GM06990 (cell line): ENCODE measurements around the gene LRRC57.

ENCODE experiments used
- DNase-seq: peaks from one replicate; pipeline ENCODE4 v3.0.0-alpha.2; 2011; ENCODE audit not compliant: insufficient read length; ENCODE audit errors: extremely low read depth
- H3K27me3 ChIP-seq: replicated peaks from 2 replicates; pipeline ENCODE4 v1.6.0; 2011; ENCODE audit warnings: low read length; ENCODE audit not compliant: control insufficient read depth, insufficient read depth
- H3K36me3 ChIP-seq: 2 replicates; pipeline ENCODE4 v1.5.1; 2011; ENCODE audit warnings: low read length; ENCODE audit not compliant: control insufficient read depth, insufficient read depth
- H3K4me3 ChIP-seq: replicated peaks from 2 replicates; pipeline ENCODE4 v1.5.1; 2011; ENCODE audit warnings: low read depth, mild to moderate bottlenecking, control low read depth, low read length
- CTCF ChIP-seq: IDR thresholded peaks from 2 replicates; pipeline ENCODE4 v1.5.1; 2011; ENCODE audit warnings: low read length, control low read depth, mild to moderate bottlenecking, inconsistent platforms; ENCODE audit not compliant: insufficient read depth, poor library complexity, severe bottlenecking

The LRRC57 gene

GRCh38 chr15:42548249-42549031 lies at the start of gene LRRC57, which contains the start of gene HAUS2:
Gene LRRC57 (minus strand): TSS chr15:42548793. CDS start chr15:42548434, 359 bp downstream.
Gene HAUS2 (plus strand): TSS chr15:42548838. CDS start chr15:42548873, 35 bp downstream.
- Histone ChIP-seq H3K36me3 (peaks cover 1% of the 10 kb centered on the region), H3K27me3 (no peaks in the 10 kb centered on the region), H3K4me3 (peak within 1 kb of the TSS; percentile 95)
- peak; percentile 91 for DNase-seq
- no peak for TF ChIP-seq CTCF

- H3K27me3 ChIP-seq = no peaks in the 10 kb centered on the region
- no peak for TF ChIP-seq CTCF
- DNase-seq = no peak
- H3K4me3 ChIP-seq = no peak overlapping the region
- no peaks in the 10 kb centered on the region; the same call in 1 of the 2 replicates for H3K36me3 ChIP-seq
Measured at GRCh38 chr15:42595626-42596240, 47.1 kb upstream of the LRRC57 start.

- H3K27me3 ChIP-seq = no peaks in the 10 kb centered on the region
- TF ChIP-seq CTCF = no peak
- no peak overlapping the region for H3K4me3 ChIP-seq
- H3K36me3 ChIP-seq = peaks cover 1% of the 10 kb centered on the region; the same call in 1 of the 2 replicates
- DNase-seq = no peak
Measured at GRCh38 chr15:42594095-42594494, 45.5 kb upstream of the LRRC57 start.

- DNase-seq = no peak
- no peaks in the 10 kb centered on the region for H3K27me3 ChIP-seq
- no peak for TF ChIP-seq CTCF
- H3K36me3 ChIP-seq = peaks cover 1% of the 10 kb centered on the region; the same call in 1 of the 2 replicates
- H3K4me3 ChIP-seq = no peak overlapping the region
Measured at GRCh38 chr15:42593143-42593542, 44.5 kb upstream of the LRRC57 start.

GRCh38 chr15:42592716-42593115 lies 44.1 kb upstream of the LRRC57 start:
- DNase-seq = no peak
- TF ChIP-seq CTCF = no peak
- peaks cover 1% of the 10 kb centered on the region; the same call in 1 of the 2 replicates for H3K36me3 ChIP-seq

More at GRCh38 chr15:42592716-42593115, 44.1 kb upstream of the LRRC57 start:
- Histone ChIP-seq H3K27me3 (no peaks in the 10 kb centered on the region), H3K4me3 (no peak overlapping the region)
